Cardiac muscle cell (in vitro differentiated cells and primary cell): ENCODE results near the gene INO80. TPM values are rescaled to one million over a fixed set of nuclear protein-coding genes. Genes with fewer than 3 reads are reported as not detected.
"Not testable (repeated sequence)": the region's sequence is repeated elsewhere in the genome, so short reads cannot be mapped to it uniquely, and the experiment has no call there.

Source experiments
- DNase-seq, 2 donors: peaks; one replicate each; pipeline versions ENCODE4 v3.0.0 to v3.0.0-alpha.2; 2010 to 2017; ENCODE audit warnings: low read depth in 1 of 2, low spot score in 1 of 2
- H3K27ac ChIP-seq: fragments of 200-600 bp; sonication (generic); 2 replicates; pipeline ENCODE4 v1.5.1; 2016
- H3K27me3 ChIP-seq: fragments of 200-600 bp; sonication (generic); 2 replicates; pipeline ENCODE4 v1.6.0; 2016; ENCODE audit warnings: control low read depth
- H3K36me3 ChIP-seq: fragments of 200-600 bp; sonication (generic); 2 replicates; pipeline ENCODE4 v1.5.1; 2016; ENCODE audit warnings: control low read depth
- H3K4me1 ChIP-seq: fragments of 200-600 bp; sonication (generic); 2 replicates; pipeline ENCODE4 v1.8.1; 2017; ENCODE audit warnings: low read depth, mild to moderate bottlenecking, mixed run types
- H3K4me3 ChIP-seq: fragments of 200-600 bp; sonication (generic); 2 replicates; pipeline ENCODE4 v1.5.1; 2016; ENCODE audit warnings: mild to moderate bottlenecking
- H3K9me3 ChIP-seq: fragments of 200-600 bp; sonication (generic); 2 replicates; pipeline ENCODE4 v1.5.1; 2017; ENCODE audit warnings: low read depth, mild to moderate bottlenecking, control low read depth
- polyA plus RNA-seq: library from polyadenylated mRNA; unstranded; fragments of >200 nt; fragmentation: Nextera tagmentation; extraction: Ambion mirVana; gene quantifications from 2 replicates; pipeline ENCODE4 v1.2.1, GENCODE V29; 2016
- total RNA-seq: library from RNA; depleted of rRNA; stranded (reverse); fragments of >200 nt; gene quantifications from 2 replicates; pipeline ENCODE4 v1.2.3, GENCODE V29; 2016
- TF ChIP-seq, protein P1 (sequence below): IDR thresholded peaks from 2 replicates; pipeline ENCODE4 v1.5.1; 2012; ENCODE audit warnings: low read depth, mild to moderate bottlenecking, low read length

Gene INO80
- total and polyA plus RNA-seq, 2 experiments from 2014 or later, result 6.0 to 14.0 TPM

GRCh38 chr15:40968290-40969085, 147.6 kb downstream of the INO80 start:
- DNase-seq, result no peak
- Histone ChIP-seq H3K27ac (no peak overlapping the region), H3K9me3 (no peaks in the 10 kb centered on the region), H3K27me3 (no peaks in the 10 kb centered on the region), H3K4me3 (no peak overlapping the region), H3K4me1 (no peaks in the 10 kb centered on the region), H3K36me3 (no peaks in the 10 kb centered on the region)
- TF ChIP-seq, protein P1, sequence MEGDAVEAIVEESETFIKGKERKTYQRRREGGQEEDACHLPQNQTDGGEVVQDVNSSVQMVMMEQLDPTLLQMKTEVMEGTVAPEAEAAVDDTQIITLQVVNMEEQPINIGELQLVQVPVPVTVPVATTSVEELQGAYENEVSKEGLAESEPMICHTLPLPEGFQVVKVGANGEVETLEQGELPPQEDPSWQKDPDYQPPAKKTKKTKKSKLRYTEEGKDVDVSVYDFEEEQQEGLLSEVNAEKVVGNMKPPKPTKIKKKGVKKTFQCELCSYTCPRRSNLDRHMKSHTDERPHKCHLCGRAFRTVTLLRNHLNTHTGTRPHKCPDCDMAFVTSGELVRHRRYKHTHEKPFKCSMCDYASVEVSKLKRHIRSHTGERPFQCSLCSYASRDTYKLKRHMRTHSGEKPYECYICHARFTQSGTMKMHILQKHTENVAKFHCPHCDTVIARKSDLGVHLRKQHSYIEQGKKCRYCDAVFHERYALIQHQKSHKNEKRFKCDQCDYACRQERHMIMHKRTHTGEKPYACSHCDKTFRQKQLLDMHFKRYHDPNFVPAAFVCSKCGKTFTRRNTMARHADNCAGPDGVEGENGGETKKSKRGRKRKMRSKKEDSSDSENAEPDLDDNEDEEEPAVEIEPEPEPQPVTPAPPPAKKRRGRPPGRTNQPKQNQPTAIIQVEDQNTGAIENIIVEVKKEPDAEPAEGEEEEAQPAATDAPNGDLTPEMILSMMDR, result no peak

- no peaks in the 10 kb centered on the region for H3K36me3 ChIP-seq
- DNase-seq, result no peak
- H3K27me3 ChIP-seq, result no peaks in the 10 kb centered on the region
- H3K9me3 ChIP-seq, result no peaks in the 10 kb centered on the region
- H3K4me1 ChIP-seq, result no peaks in the 10 kb centered on the region
- no peak overlapping the region for H3K4me3 ChIP-seq
- TF ChIP-seq, protein P1, result no peak
- no peak overlapping the region for H3K27ac ChIP-seq
Observed at GRCh38 chr15:40964634-40965033, 151.4 kb downstream of the INO80 start.

GRCh38 chr15:40964006-40964405, 152.1 kb downstream of the INO80 start:
- Histone ChIP-seq H3K9me3 (no peaks in the 10 kb centered on the region), H3K36me3 (no peaks in the 10 kb centered on the region), H3K27me3 (no peaks in the 10 kb centered on the region), H3K4me1 (no peaks in the 10 kb centered on the region), H3K4me3 (no peak overlapping the region), H3K27ac (no peak overlapping the region)
- TF ChIP-seq, protein P1, result no peak
- no peak for DNase-seq

DNA sequence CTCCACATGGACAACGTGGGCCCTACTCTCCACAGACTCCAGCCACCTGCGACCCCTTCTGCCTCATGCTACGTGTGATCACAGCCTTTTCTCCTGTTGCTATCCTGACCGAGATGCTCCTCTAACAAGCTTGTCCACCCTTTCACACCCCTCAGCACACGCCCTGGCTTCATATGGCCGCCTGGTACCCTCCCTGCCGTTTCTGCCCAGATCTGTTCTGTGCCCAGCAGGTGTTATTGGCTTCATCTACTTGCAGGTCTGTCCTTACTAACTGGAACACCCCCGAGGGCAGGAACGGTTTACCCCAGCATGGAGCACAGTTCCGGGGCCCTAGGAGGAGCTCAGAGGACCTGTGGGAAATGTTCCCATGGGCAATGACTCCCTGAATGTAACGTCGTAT, 152.9 kb downstream of the INO80 start:
- Histone ChIP-seq H3K4me1 (no peaks in the 10 kb centered on the region), H3K27me3 (no peaks in the 10 kb centered on the region), H3K36me3 (no peaks in the 10 kb centered on the region), H3K27ac (no peak overlapping the region), H3K4me3 (no peak overlapping the region), H3K9me3 (no peaks in the 10 kb centered on the region)
- DNase-seq, result no peak
- TF ChIP-seq, protein P1, result no peak

DNA sequence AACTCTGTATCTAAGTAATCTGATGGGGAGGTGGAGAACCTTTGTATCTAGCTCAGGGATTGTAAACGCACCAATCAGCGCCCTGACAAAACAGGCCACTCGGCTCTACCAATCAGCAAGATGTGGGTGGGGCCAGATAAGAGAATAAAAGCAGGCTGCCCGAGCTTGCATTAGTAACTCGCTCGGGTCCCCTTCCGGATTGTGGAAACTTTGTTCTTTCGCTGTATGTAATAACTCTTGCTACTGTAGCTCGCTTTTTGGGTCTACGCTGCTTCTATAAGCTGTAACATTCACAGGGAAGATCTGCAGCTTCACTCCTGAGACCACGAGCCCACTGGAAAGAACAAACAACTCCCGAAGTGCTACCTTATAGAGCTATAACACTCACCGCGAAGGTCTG, 153.8 kb downstream of the INO80 start:
- H3K4me1 ChIP-seq, H3K27ac ChIP-seq, H3K36me3 ChIP-seq, H3K27me3 ChIP-seq, DNase-seq, H3K9me3 ChIP-seq, H3K4me3 ChIP-seq: not testable (repeated sequence)

GRCh38 chr15:40961740-40962139, 154.3 kb downstream of the INO80 start:
- not testable (repeated sequence) for H3K27me3 ChIP-seq, H3K27ac ChIP-seq, H3K4me3 ChIP-seq, H3K4me1 ChIP-seq, H3K36me3 ChIP-seq, H3K9me3 ChIP-seq, DNase-seq

GRCh38 chr15:40960925-40961324, 155.2 kb downstream of the INO80 start:
- TF ChIP-seq, protein P1, result no peak
- DNase-seq, result no peak
- H3K4me3 ChIP-seq, result no peak overlapping the region
- H3K4me1 ChIP-seq, result no peaks in the 10 kb centered on the region
- no peak overlapping the region for H3K27ac ChIP-seq
- no peaks in the 10 kb centered on the region for H3K9me3 ChIP-seq
- no peaks in the 10 kb centered on the region for H3K36me3 ChIP-seq
- no peaks in the 10 kb centered on the region for H3K27me3 ChIP-seq
